GM12892 (cell line): ENCODE data around the gene HAVCR1.
"Not testable (repeated sequence)": the region's sequence is repeated elsewhere in the genome, so short reads cannot be mapped to it uniquely, and the experiment has no call there.

Source experiments
- DNase-seq: peaks from one replicate; pipeline ENCODE4 v3.0.0; 2011; ENCODE audit not compliant: insufficient read length
- FAIRE-seq: peaks from 2 replicates; lab custom pipeline; 2011; peaks lifted over from hg19 to GRCh38; lab: Jason Lieb, UNC
- POLR2A ChIP-seq: IDR thresholded peaks from 2 replicates; pipeline ENCODE4 v1.6.1; 2011; ENCODE audit warnings: low read depth, low read length, control low read depth
- POLR2AphosphoS5 ChIP-seq: IDR thresholded peaks from 2 replicates; pipeline ENCODE4 v1.6.1; 2011; ENCODE audit warnings: low read depth, low read length, control low read depth
- TAF1 ChIP-seq: IDR thresholded peaks from 2 replicates; pipeline ENCODE4 v1.6.1; 2011; ENCODE audit warnings: low read depth, mild to moderate bottlenecking, control low read depth, low read length, borderline replicate concordance

Gene HAVCR1

DNA sequence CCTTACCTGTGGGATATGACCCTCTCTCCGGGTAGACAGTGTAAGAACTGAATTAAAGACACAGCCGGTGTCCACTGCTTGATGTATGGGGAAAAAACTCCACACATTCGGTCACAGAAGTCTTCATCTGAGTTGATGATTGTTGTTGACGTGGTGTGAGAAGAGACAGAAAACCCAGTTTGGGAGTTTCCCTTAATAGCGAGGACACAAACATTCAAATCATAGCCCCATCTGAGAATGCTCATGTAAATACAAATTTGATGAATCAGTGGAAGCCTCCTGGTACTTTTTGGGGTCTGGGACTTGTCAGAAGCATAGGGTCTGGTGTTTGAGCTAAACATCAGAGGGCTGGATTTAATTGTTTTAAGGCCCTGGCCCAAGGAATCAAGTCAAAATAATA, 11.0 kb downstream of the HAVCR1 start:
- FAIRE-seq (peak; percentile 30), DNase-seq (no peak)
- TF ChIP-seq TAF1: no peak
- TF ChIP-seq POLR2A: no peak
- TF ChIP-seq POLR2AphosphoS5: no peak

DNA sequence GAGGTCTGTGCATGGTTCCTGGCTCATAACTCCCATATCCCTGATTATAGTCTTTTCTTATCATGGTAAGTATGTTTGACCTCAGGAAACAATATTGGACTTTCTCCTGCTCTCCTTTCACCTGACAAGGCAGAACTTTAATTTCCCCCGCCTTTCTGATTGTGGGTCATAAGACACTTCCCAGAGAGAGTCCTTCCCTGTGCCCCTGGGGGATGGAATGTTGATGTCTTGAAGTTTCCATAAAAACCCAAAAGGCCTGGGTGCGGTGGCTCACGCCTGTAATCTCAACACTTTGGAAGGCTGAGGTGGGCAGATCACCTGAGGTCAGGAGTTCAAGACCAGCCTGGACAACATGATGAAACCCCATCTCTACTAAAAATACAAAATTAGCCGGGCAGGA, 11.9 kb downstream of the HAVCR1 start:
- not testable (repeated sequence) for DNase-seq, FAIRE-seq

DNA sequence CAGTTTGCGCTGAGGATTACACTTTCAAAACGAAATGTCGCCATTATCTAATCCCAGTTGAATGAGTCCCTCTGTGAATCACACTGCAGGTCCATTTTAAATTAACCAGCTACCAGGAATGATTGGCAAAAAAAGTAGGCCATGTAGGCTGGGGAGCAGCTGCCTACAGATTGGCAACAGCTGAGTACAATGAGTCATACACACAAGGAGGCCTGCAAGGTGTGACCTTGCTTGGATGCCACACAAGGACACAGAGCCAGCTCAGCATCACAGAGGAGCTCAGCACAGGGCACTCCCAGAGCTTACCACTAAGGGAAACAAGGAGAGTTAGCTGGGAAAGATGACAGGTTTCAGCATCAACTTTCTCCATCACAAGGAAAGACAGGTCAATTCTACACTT, 12.9 kb downstream of the HAVCR1 start:
- no peak for TF ChIP-seq POLR2A
- no peak for TF ChIP-seq TAF1
- TF ChIP-seq POLR2AphosphoS5: no peak
- FAIRE-seq: no peak
- DNase-seq: no peak

DNA sequence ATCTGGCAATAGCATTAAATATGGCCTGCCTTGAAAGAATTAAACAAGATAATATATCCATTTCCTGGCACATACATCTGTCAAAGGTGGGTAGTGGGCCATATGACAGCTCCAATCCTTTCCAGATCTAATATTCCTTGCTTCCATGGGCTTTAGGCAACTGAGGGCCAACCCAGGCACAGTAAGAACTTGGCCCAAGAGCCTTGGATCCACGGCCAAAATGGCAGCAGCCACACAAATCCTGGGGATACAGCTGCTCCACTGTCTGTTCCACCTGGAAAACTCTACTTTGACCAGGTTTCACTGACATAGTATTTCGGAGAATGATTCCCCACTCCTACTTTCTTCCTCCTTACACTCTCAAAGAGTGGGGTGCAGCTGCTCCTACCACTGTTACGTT, 13.3 kb downstream of the HAVCR1 start:
- DNase-seq (no peak), FAIRE-seq (no peak)
- TF ChIP-seq POLR2A: no peak
- TF ChIP-seq POLR2AphosphoS5: no peak
- TF ChIP-seq TAF1: no peak

DNA sequence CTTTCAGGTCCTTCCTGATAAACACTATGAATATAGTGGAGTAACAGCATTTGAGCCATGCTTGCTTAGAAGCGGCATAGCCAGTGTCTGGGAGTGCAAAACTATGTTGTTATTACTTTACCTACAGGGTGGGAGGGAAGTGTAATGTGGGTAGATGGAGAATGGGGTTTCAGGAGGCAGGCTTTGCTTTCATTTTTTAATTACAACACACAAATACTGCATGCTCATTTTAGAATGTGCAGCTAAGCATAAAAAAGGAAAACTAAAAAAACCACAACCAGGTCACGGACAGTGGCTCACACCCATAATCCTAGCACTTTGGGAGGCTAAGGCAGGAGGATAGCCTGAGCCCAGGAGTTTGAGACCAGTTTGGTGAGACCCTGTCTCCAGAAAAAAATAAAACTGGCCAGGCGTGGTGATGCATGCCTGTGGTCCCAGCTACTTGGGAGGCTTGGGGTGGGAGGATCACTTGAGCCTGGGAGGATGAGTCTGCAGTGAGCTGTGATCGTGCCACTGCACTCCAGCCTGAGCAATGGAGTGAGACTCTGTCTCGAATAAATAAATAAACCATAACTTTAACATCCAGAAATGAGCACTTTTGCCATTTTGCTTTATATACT, 20.2 kb downstream of the HAVCR1 start:
- FAIRE-seq (no peak), DNase-seq (no peak)
- TF ChIP-seq POLR2A (no peak), POLR2AphosphoS5 (no peak), TAF1 (no peak)

DNA sequence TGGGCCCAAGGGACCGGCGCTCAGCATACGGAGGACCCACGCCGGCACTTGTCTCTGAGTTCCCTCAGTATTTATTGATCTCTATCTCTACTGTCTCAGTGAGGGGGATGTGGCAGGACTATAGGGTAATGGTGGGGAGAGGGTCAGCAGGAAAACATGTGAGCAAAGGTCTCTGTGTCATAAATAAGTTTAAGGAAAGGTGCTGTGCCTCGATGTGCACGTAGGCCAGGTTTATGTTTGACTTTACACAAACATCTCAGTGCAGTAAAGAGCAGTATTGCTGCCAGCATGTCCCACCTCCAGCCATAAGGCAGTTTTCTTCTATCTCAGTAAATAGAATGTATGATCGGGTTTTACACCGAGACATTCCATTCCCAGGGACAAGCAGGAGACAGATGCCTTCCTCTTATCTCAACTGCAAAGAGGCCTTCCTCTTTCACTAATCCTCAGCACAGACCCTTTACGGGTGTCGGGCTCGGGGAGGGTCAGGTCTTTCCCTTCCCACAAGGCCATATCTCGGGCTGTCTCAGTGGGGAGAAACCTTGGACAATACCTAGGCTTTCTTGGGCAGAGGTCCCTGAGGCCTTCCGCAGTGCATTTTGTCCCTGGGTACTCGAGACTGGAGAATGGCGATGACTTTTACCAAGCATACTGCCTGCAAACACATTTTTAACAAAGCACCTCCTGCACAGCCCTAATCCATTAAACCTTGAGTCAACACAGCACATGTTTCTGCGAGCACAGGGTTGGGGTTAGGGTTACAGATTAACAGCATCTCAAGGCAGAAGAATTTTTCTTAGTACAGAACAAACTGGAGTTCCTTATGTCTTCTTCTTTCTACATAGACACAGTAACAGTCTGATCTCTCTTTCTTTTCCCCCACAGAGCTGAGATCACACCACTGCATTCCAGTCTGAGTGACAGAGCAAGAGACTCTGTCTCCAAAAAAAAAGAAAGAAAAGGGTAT, 24.5 kb downstream of the HAVCR1 start:
- FAIRE-seq, DNase-seq: not testable (repeated sequence)

DNA sequence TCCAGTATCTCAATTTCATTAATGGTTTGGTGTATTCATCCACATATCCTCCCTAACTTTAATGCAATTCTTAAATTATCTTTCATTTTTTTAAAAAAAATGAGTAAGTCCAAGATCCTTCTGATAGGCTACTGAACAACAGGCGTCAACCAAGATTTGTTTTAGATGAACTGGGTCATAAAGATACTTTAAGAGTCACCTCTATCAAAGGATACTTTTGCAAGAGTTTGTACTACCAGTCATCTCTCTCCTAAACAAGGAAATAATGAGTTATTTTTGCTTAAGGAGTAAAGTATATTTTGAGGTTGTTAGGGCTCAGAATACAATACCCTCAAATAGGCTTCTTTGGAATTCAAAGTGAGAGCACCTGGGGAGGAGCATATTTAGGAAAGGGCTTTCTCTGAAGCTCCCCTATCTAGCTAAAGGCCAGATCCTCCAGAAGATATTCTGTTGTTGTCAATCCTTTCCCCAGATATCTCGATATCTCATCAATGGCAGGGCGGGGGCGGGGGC, 25.8 kb downstream of the HAVCR1 start:
- TF ChIP-seq POLR2AphosphoS5 (no peak), TAF1 (no peak), POLR2A (no peak)
- no peak for FAIRE-seq
- DNase-seq: no peak

DNA sequence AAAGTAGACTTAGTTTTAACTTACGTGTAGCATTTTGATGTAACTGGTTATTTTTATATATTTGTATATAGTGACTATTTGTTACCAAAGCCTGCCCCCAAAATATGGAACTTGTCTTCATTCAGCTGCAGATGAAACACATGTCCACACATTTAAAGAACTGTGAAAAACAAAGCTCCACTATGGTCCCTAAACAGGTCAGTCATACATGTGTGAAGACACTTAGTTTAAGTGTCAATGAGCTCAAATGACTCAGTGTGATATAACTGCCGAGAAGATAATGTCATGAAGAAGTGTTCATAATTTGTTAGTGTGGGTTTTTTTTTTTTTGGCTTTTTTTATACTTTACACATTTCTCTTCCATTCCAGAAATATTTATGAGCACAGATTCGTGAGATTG, 28.2 kb downstream of the HAVCR1 start:
- no peak for DNase-seq
- no peak for FAIRE-seq
- TF ChIP-seq POLR2A (no peak), POLR2AphosphoS5 (no peak), TAF1 (no peak)

DNA sequence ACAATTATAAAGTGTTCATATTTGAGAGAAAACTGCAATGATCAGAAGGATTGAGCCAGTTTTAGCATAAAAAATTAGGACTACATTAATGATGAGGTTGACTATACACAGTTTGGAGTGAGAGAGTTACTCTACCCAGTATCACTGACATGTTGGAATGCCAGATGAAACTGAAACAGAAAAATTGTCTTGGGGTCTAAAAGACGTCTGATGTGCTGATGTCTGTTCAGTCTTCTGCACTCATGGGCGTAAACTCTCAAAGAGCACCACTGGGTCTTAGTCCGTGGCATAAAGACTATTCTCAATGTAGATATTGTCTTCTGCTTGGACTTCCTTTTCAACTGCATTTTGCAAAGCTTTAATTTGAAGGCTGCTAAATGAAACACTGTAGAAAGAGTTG, 29.5 kb downstream of the HAVCR1 start:
- TF ChIP-seq POLR2AphosphoS5 (no peak), POLR2A (no peak), TAF1 (no peak)
- FAIRE-seq: no peak
- no peak for DNase-seq

DNA sequence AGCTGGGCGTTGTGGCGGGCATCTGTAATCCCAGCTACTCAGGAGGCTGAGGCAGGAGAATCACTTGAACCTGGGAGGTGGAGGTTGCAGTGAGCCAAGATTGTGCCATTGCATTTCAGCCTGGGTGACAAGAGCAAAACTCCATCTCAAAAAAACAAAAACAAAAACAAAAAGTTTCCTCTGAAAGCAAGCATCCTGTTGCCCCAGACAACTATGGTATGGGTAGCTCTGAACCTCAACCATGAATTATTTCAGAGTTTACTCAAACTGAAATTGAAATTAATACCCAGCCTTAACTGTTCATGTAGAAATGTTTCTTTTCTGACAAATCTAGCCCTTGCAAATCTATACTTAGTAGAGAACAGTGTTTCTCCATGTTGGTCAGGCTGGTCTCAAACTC, 31.3 kb downstream of the HAVCR1 start:
- FAIRE-seq: peak; percentile 33
- DNase-seq: not testable (repeated sequence)

DNA sequence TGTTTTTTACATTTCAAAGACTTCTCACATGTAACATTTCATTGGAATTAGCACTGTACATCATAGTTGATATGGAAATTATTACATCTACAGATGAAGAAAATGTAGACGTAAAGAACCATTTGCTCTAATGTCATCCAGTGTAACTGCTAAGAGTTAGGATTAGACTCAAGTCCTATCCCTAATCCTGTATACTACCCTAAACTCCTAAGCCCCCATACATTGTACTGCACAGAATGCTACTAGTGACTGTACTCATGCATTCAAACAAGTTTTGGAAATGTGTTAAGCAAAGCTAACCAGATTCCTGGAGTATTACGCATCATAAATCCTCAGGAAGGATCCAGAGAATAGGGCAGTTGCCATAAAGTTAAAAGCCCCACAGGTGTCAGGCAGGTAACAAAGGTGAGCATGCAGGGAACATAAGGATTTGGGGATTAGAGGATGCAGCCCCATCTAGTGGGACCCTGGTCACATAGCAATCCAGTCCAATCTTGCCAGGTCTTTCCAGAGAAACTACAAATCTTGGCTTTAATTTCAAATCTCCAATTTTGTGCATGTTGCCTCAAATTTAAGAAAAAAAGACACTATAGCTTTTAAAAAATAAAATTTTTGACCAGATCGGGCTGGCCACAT, 32.0 kb downstream of the HAVCR1 start:
- FAIRE-seq: peak; percentile 53
- TF ChIP-seq POLR2A (no peak), POLR2AphosphoS5 (no peak), TAF1 (no peak)
- no peak for DNase-seq
